Activated CD4-positive, CD25-positive, alpha-beta regulatory T cell (primary cell): Measurements from ENCODE around the gene GPR32.
"Not testable (repeated sequence)": the region's sequence is repeated elsewhere in the genome, so short reads cannot be mapped to it uniquely, and the experiment has no call there.

ENCODE experiments used
- DNase-seq, 4 experiments: peaks; one replicate each; lab custom pipeline; 2025; lab: John Stamatoyannopoulos, UW

The GPR32 gene, protein sequence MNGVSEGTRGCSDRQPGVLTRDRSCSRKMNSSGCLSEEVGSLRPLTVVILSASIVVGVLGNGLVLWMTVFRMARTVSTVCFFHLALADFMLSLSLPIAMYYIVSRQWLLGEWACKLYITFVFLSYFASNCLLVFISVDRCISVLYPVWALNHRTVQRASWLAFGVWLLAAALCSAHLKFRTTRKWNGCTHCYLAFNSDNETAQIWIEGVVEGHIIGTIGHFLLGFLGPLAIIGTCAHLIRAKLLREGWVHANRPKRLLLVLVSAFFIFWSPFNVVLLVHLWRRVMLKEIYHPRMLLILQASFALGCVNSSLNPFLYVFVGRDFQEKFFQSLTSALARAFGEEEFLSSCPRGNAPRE

DNA sequence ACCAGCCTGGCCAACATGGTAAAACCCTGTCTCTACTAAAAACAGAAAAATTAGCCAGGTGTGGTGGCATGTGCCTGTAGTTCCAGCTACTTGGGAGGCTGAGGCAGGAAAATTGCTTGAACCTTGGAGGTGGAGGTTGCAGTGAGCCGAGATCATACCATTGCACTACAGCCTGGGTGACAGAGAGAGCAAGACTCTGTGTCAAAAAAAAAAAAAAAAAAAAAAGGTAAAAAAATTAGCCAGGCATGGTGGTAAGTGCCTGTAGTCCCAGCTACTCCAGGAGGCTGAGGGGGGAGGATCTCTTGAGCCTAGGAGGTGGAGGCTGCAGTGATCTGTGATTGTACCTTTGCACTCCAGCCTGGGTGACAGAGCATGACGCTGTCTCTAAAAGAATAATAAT is at the start of gene GPR32:
TSS of gene GPR32 (plus strand) at position 301 of the 400 bp plus-strand sequence. CDS start 137 bp downstream, outside the sequence.
- DNase-seq = not testable (repeated sequence)

DNA sequence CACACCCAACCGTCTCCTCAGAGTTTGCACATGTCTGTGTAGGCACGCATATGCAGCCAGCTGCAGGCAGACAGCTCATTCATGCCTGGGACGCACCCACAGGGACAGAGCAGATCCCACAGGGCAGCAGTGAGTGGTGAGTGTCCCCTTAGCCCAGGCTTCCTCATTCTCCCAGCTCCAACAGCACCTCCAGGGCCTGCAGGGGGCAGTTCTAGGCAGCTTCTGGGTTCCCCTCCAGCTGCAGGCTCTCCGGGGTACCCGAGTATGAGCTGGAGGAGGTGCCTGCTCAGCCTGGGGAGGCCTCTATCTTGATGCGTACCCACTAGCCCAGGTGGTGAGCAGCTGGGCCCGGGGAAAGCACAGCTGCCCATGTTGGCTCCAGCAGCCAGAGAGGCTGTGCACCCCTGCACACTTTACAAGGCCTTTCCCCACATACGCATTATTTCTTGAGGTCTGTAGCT is 49.3 kb upstream of the GPR32 start:
- DNase-seq = no peak

DNA sequence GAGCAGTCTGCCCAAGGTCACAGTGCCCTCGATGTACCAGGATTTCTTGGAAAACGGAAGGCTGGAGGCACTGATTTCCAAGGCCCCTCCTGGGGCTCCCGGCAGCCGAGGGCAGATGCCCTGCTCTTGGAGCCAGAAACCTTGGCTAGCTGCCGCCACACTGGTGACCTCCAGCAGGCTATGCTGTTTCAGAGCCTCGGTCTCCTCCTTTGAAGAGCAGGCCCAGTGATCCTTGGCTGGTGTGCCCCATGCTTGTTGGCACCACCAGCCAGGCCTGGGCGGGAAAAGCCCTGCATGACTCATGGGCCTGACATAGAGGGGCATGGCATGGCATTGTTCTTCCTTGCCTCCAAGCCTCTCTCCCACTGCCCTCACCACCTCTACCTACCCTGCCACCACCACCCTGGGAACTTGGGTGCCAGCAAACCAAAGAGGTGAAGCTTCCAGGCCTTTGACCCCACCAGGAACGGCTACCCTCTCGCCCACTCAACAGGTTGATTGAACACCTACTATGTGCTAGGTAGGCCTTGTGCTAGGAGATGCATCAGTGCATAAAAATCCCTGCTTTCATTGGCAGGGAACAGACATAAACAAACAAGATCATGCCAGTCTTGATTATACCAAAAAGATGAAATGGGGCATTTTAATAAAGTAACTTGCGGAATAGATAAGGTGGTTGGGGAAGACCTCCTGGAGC is 48.7 kb upstream of the GPR32 start:
- DNase-seq = no peak

DNA sequence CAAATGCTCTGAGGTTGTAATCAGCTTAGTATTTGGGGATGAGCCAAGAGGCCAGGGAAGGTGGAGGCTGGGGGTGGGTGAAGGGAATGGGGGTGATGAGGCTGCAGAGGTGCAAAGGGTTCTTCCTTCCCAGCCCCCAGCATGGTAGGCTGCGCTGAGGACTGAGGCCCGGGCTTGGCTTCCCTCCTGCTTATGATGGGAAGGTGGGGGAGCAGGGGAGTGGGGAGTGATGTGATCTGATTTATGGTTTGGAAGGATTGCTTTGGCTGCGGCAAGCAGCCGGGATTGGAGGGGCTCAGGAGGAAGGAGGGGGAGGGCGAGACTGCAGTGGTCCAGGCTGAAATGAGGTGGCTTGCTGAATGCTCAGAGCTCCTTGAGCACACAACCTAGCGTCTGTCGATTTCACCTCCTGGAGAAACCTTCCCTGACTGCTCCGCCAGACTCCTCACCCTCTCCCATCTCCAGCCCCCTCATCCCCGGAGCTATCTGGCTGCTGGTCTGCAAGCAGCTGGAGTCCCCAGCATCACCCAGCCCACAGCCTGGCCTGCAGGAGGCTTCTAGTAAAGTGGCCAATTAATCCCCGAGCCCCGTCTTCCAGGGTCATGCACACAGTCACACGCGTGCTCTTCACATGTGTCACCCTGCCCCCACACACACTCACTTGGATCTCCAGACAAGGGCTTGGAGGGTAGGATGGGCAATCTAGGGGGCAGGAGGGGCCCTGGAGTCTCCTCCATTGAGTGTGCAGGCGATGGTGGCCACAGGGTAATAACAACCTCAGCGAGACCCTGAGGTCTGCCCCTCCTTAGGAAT is 47.9 kb upstream of the GPR32 start:
- no peak for DNase-seq

DNA sequence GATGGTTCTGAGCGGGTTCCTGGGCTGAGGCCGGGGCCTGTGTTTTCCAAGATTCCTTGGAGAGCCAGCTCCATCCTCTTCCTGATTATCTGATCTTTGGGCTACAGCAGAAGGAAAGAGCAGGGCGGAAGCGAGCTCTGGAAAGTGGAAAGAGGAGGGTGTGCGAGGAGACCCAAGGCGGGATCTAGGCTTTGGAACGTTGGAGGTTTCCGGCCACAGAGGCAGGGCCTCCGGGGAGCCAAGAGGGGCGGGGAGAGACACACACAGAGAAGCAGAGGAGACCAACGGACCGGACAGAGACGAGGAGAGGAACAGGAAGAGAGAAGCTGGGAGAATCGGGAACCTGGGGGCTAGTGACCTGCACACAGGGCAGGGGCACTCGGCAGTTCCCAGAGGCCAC is 47.2 kb upstream of the GPR32 start, which contains the start of gene CLEC11A:
TSS of gene CLEC11A (plus strand) at position 296 of the 400 bp plus-strand sequence. CDS start 162 bp downstream, outside the sequence.
- DNase-seq = no peak

DNA sequence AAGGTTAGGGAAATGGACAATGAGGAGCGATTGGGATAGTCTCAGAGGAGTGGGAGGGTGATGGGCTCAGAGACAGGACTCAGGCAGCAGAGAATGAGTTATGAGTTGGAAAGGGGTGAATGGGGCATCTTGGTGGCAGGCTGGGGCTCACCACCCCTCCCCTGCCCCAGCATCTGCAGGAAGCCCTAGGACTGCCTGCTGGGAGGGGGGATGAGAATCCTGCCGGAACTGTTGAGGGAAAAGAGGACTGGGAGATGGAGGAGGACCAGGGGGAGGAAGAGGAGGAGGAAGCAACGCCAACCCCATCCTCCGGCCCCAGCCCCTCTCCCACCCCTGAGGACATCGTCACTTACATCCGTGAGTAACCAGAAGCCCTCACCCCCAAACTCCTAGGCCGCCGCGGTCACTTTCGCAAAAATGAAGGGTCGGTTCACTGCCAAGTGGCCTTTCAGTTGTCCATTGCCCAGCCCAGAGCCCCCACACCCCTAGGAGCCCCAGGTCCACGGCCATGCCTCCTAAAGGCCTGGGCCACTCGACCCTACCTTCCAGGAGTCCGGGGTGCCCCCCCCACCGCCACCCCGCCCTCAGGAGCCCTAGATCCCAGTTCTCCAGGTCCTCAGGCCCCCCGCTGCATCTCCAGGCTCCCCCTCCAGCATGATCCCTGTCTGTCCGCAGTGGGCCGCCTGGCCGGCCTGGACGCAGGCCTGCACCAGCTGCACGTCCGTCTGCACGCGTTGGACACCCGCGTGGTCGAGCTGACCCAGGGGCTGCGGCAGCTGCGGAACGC is 46.3 kb upstream of the GPR32 start:
- DNase-seq = no peak

DNA sequence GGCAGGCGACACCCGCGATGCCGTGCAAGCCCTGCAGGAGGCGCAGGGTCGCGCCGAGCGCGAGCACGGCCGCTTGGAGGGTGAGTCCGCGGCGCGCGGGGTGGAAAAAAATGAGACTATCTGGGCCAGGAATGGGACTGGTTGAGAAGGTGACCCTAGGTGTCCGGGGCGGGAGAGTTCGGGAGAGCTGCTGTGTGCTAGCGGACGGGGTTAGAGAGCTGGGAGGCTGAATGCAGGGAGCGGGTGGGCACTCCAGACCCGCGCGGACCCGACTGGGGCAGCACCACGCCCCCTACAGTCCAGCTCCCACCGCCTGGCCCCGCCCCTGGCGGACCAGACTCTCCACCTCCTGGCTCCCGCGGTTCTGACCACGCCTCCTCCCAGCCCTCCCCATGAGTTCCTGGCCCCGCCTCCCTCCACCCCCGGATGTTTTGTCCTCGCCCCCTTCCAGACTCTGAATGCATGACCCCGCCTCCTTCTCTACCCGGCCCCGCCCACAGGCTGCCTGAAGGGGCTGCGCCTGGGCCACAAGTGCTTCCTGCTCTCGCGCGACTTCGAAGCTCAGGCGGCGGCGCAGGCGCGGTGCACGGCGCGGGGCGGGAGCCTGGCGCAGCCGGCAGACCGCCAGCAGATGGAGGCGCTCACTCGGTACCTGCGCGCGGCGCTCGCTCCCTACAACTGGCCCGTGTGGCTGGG is 45.6 kb upstream of the GPR32 start:
- peak; percentile 53 to 78 (median 68) for DNase-seq

DNA sequence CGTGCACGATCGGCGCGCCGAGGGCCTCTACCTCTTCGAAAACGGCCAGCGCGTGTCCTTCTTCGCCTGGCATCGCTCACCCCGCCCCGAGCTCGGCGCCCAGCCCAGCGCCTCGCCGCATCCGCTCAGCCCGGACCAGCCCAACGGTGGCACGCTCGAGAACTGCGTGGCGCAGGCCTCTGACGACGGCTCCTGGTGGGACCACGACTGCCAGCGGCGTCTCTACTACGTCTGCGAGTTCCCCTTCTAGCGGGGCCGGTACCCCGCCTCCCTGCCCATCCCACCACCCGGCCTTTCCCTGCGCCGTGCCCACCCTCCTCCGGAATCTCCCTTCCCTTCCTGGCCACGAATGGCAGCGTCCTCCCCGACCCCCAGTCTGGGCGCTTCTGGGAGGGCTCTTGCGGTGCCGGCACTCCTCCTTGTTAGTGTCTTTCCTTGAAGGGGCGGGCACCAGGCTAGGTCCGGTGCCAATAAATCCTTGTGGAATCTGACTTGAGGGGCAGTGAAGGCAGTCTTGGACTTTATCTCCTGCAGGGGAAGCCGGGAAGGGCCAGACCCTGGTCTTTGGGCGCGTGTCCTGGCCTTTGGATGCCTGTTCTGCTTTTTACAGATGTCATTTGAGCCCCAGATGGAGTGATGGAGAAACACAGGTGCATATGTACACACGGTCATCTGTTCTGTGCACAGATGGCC is 44.9 kb upstream of the GPR32 start:
- DNase-seq = peak in 1 of 4 experiments; percentile 34

DNA sequence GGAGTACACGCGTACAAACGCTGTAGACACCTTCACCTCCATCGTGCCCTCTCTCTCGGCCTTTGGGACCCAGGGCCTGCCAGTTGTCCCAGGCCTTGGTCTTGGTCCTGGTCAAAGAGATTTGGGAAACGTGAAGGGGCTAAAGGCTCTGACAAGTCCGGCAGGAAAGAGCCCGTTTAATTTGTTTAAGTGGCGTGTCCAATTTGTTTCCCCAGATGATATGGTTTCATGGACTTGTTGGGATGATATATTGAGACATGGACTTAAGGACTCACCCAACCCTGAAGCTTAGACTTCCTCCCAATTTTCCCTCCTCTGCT is 44.4 kb upstream of the GPR32 start:
- DNase-seq = no peak

DNA sequence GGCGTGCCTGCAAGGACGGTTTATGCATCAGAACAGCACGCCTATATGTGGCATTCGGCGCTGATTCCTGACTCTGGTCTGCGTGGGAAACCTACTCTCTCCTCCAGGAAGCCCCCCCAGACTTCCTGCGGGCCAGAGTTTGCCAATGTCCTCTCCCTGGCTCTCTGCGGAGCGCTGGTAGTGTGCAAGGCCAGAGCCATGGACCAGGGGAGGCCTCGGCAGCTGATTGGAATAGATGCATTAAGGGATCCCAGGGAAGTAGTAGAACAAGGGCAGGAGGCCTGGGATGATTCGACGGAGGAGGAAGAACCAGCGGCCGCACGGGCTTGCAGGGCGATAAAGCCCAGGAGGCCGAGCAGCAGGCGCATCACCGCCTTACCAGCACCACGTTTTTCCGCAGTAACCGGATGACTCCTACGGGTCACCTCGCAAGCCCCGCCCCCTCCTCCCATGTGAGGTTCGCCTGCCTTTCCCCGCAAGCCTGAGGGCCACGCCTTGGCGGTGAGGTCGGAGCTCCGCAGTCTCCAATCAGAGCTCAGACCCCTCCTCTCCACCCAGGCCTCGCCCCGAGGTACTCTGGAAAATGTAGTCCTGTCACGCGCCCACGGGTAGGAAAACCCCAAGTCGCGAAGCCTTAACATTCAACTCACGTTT is 42.1 kb upstream of the GPR32 start:
- peak in 1 of 4 experiments; percentile 43 for DNase-seq

DNA sequence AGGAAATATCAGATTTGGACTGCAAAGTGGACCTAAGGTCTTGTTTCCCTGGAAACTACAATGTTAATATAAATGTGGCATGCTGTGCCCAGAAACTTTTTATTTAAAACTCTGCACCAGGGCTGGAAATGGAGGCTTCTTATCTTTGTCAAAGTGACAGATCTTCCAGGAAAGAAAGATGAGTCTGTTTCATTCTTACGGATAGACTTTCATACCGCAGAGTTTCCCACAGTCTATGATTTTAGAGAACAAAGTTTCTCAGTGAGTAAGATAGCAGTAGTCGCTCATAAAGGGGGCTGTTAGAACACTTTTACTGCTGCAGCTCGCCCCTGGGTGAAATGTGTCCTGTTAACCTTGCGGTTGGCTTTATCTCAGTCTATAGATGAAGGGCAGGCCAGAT is 40.4 kb upstream of the GPR32 start:
- DNase-seq = no peak

DNA sequence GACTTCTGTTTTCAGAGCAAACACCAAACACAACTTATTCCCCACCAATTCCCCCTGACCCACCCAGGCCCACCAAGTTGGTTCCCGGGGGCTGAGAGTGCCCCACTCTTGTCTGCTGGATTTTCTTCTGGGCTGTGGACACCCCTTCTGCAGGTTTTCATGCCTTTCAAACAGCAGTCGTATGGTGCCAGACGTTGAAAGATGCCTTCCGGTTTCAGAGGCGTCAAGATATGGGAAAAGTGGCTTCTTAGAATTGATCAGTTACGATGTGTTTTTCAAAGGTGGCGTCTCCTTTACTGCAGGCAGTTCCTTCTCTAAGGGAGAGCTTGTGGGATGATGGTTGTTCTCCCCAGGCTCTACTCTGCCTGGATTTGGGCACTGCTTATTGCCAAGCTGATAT is 34.4 kb upstream of the GPR32 start:
- DNase-seq = no peak

DNA sequence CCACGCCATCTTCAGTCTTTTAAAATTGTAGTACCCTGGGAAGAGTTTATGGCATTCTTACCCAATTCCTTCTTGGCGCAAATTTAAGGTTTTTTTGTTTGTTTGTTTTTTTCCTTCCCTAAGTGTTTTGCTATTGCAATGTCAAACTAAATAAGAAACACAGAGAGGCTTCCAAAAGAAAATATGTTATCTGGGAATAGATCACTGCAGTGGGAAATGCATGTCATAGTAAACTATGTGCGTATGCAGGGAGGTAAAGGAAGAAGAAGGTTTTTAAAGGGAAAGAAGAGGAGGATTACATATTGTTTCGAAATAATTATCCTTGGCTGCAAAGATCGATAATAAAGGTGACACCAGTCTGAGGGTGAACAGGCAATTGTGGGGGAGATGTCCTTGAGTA is 33.9 kb upstream of the GPR32 start:
- no peak for DNase-seq

DNA sequence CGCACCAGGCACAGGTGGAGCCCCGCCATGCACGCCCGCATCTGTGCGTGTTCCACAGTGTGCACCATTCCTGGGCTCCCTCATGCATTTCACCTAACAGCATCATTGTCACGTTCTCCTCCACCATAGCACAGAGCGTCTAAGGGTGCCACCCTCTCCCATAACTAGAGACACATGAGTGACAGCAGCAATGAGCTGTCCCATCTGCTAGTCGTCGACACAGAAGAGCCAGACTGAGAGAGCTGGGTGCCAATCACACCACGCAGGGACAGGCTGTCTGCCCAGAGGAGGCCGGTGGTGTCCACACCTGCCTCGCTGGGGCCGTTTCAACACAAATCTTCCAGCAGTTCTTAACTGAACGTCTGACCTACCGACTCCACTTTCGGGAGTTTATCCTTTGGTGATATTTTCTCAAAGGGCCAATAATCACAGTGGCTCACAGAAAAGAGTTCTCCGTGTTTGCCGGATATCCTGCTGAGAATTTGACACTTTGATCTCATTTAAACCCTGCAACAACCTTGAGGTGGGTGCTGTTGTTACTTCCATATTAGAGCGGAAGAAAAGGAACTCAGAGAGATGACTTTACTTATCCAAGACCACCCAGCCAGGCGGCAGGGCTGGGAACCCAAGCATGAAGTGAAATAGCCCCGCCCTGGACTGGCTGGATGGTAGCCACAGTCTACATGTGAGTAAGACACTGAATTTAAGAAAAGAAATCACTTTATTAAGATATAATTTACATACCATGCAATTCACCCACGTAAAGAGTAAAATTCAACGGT is 30.9 kb upstream of the GPR32 start:
- no peak for DNase-seq

DNA sequence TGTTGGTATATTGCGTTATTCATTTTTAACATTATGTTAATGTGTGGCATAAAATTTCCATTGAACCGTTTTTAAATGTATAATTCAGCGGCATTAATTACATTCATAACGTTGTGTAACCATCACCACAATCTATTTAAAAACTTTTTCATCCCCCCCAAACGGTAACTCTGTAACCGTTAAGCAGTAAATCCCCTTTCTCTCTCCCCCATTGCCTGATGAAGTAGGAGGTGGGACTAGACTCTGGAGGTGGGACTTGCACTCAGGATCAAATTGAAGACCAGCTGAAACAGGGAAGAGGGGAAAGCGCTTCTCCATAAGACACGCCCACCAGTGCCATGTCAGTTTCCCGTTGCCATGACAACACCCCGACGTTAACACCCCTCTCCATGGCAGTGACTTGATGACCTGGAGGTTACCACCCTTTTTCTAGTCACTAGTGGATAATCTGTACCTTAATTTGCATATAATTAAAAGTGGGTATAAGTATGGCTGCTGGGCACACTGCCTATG is 30.3 kb upstream of the GPR32 start:
- no peak for DNase-seq

DNA sequence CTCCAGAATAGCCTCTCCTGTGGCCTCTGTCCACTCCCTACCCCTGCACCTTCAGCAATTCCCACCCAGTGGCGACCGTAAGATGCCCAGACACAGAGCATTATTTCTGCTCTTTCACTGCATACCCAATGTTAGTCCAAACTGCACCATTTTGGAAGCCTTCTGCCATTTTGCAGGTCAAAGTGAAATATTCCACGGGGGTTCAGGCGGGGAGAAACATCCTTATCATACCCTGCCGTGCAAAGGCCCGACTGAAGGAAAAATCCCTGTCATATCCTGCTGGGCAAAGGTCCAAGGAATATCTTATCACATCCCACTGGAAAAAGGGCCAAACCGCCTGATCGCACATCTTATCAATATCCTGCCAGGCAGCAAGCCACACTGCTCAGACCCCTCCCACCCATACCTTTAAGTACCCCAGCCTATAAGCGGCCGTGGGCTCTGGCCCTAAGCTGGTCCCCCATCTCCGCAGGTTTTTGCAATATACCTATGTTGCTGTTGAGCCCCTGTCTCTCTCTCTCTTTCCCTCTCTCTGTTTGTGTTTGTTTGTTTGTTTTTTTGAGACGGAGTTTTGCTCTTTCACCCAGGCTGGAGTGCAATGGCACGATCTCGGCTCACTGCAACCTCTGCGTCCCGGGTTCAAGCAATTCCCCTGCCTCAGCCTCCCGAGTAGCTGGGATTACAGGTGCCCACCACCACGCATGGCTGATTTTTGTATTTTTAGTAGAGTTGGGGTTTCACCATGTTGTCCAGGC is 28.9 kb upstream of the GPR32 start:
- DNase-seq = no peak

DNA sequence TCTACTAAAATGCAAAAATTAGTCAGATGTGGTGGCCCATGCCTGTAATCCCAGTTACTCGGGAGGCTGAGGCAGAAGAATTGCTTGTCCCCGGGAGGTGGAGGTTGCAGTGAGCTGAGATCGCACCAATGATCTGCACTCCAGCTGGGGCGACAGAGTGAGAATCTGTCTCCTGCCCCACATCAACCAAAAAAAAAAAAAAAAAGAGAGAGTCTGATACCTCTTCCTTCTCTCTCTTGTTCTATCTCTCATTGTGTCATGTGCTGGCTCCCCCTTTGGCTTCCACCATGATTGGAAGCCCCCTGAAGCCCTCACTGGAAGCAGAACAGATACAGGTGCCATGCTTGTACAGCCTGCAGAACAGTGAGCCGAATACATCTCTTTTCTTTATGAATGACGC is 26.7 kb upstream of the GPR32 start:
- DNase-seq = no peak

DNA sequence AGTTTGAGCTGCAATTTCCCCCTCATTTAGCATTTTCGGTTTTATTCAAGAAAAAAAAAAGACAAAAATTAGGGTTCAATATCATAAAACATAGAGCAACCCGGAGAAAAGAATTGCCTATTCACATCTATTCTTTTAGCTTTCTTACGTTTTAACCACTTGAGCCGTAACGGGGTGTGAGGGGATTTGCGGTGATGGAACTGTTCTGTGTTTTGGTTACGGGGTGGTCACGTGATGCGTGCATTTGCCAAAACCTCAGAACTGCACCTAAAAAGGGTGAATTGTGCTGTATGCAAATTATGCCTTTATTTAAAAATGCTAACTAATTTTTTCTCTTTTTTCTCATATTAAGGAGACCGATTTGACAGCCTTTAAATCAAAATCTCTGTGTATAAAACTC is 25.0 kb upstream of the GPR32 start:
- DNase-seq = no peak
